Stimulated activated CD4-positive, alpha-beta T cell treated with anti-CD3 and anti-CD28 coated beads, TNF-alpha, amount 100 ng/mL, for 48 hours (primary cell): ENCODE results near the gene KLHL33.
"Not testable (repeated sequence)": the region's sequence is repeated elsewhere in the genome, so short reads cannot be mapped to it uniquely, and the experiment has no call there.

Experiments used
- DNase-seq, 3 donors: peaks; one replicate each; pipeline ENCODE4 v3.0.0-alpha.2; 2020; ENCODE audit warnings: low read depth in 3 of 3

Gene KLHL33

DNA sequence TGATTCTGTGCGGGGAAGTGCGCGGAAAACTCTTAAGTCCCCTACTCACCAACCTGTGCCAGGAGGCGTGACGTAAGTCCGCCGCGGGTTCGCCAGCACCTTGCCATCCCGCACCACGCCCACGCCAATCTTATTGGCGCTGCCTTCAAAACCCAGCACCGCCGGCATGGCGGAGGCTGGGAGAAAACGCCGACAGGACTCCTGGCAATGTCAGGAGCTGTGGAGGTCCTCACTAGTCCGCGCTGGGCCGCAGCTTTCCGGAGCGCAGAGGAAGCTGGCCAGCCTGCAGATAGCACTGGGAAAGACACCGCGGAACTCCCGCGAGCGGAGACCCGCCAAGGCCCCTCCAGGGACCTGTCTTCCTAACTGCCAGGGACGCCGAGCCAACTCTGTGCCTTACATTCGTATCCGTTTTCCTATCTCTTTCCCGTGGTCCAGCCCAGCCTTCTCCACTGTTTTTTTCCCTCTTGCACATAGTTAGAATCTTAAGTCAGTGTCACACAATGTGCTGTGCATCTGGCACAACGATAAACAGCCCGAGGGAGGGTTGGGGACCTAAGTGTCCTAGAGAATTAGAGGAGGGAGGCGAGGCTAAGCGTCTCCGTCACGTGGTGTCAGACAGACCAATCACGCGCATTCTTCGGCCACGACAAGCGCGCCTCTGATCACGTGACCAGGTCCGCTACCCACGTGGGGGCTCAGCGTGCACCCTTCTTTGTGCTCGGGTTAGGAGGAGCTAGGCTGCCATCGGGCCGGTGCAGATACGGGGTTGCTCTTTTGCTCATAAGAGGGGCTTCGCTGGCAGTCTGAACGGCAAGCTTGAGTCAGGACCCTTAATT lies 18.8 kb upstream of the KLHL33 start, which contains the start of the genes APEX1 and OSGEP:
TSS of gene APEX1 (plus strand) at position 711 of the 839 bp plus-strand sequence. CDS start 420 bp downstream, outside the sequence.
TSS of gene OSGEP (minus strand) at position 297 of the 839 bp plus-strand sequence. CDS start at position 168, 129 bp downstream.
- peak; percentile 95 to 98 (median 96) for DNase-seq

DNA sequence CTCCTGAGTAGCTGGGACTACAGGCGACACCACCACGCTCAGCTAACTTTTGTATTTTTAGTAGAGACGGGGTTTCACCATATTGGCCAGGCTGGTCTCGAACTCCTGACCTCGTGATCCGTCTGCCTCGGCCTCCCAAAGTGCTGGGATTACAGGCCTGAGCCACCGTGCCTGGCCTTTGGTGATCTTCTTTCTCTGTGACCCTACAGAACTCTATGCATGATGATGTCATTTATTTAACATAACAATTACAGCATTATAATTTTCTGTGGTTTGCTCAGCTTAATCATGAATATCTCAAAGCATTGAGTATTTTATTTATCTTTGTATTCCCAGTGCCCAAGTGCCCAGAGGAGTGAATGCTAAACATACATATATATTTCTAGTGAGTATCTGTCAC lies 16.9 kb upstream of the KLHL33 start:
- DNase-seq = not testable (repeated sequence)

GRCh38 chr14:20446889-20447288 lies 10.9 kb upstream of the KLHL33 start:
- DNase-seq = no peak

DNA sequence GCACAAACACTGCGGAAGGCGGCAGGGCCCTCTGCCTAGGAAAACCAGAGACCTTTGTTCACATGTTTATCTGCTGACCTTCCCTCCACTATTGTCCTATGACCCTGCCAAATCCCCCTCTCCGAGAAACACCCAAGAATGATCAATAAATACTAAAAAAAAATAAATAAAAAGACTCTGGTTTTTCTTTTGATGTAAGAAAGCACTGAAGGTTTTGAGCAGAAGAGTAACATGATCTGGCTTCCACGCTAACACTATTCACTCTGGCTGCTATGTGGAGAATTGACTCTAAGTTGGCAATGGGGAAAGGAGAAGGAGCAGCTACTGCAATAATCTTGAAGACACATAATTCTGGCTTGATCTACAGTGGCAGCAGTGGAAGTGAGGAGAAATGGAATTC lies 7.7 kb upstream of the KLHL33 start:
- not testable (repeated sequence) for DNase-seq

- no peak for DNase-seq
Observed at GRCh38 chr14:20441461-20441860, 5.5 kb upstream of the KLHL33 start.

DNA sequence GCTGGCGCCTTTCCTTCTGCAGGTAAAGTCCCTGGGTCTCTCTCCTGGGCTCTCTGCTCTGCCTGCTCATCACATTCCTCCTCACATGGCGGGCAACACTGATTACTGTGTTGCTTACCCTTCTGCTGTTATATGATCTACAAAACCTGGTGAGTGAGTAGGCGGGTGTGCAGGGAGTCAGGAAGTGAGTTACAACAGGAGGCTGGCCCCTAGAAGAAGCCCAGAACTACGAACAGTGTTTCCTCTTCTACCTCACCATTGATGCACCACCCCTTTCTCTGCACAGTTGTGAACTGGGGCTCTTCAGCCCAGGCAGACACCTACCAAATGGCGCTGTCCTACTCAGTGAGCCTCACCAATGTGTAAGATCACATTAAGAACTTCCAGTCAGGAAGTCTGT lies 4.9 kb upstream of the KLHL33 start:
- peak in 1 of 3 donors; percentile 12 for DNase-seq

- DNase-seq = no peak
Observed at GRCh38 chr14:20440465-20440864, 4.5 kb upstream of the KLHL33 start.

- DNase-seq = no peak
Observed at GRCh38 chr14:20438664-20439063, 2.7 kb upstream of the KLHL33 start.

GRCh38 chr14:20436363-20436755 lies 393 bp upstream of the KLHL33 start:
- DNase-seq = no peak

GRCh38 chr14:20434701-20435581 lies 1.0 kb downstream of the KLHL33 start:
- no peak for DNase-seq

GRCh38 chr14:20429801-20430669 lies 5.9 kb downstream of the KLHL33 start:
- DNase-seq = no peak

- no peak for DNase-seq
Observed at GRCh38 chr14:20428802-20429201, 7.2 kb downstream of the KLHL33 start.

GRCh38 chr14:20428010-20428365 lies 8.0 kb downstream of the KLHL33 start:
- DNase-seq = no peak

- no peak for DNase-seq
Observed at GRCh38 chr14:20427231-20428009, 8.5 kb downstream of the KLHL33 start.

DNA sequence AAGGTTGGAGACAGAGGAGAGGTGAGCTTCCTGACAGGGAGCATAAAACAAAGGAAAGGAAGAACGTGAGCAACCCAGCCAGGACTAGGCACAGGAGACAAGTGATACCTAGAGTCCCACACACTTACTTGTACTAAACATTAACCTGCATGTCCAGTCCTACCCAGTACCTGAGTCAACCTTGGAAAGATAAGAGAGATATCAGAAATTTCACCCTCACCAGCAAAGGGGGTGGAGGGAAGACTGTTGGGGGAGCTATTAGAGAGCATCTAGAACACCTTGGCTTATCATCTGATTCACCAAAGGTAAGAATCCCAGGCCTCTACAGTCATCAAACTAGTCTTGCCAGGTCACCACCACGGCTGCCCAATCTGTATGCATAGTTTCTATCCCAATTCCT lies 11.1 kb downstream of the KLHL33 start:
- no peak for DNase-seq

GRCh38 chr14:20422886-20423285 lies 13.1 kb downstream of the KLHL33 start:
- DNase-seq = no peak

DNA sequence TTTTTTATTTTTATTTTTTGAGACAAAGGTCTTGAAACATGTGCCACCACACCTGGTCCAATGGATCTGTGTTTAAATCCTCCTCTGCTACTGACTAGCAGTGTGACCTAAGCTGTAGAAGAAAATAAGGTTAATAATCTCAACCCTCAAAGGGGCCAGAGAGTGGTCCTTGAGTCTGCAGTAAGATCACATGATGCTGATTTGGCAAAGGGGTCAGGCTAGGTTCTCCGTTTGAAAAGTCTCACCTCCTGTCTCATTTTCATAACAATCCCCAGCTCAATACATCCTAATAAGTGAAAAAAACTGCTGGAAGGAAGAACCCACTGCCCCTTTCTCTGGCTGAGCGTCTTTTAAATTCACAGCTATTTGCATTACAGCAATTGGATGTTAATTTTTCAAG lies 14.7 kb downstream of the KLHL33 start:
- DNase-seq = no peak

DNA sequence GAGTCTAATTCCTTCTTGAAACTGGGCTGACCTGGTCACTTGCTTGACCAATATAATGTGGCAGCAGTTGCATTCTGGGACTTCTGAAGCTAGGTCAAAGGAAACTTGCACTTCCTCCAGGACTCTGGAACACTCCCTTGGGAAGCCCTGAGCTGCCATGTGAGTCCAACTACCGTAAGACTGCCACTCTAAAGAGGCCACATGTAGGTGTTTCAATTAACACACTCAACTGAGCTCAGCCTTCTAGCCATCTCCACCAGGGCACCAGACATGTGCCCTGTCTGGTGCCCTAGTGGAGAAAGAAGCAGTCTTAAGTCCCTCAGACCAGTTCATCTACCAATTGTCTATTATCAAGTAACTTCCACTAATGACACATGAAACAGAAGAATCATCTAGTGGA lies 16.5 kb downstream of the KLHL33 start:
- DNase-seq = no peak

- no peak for DNase-seq
Observed at GRCh38 chr14:20418501-20418909, 17.5 kb downstream of the KLHL33 start.

DNA sequence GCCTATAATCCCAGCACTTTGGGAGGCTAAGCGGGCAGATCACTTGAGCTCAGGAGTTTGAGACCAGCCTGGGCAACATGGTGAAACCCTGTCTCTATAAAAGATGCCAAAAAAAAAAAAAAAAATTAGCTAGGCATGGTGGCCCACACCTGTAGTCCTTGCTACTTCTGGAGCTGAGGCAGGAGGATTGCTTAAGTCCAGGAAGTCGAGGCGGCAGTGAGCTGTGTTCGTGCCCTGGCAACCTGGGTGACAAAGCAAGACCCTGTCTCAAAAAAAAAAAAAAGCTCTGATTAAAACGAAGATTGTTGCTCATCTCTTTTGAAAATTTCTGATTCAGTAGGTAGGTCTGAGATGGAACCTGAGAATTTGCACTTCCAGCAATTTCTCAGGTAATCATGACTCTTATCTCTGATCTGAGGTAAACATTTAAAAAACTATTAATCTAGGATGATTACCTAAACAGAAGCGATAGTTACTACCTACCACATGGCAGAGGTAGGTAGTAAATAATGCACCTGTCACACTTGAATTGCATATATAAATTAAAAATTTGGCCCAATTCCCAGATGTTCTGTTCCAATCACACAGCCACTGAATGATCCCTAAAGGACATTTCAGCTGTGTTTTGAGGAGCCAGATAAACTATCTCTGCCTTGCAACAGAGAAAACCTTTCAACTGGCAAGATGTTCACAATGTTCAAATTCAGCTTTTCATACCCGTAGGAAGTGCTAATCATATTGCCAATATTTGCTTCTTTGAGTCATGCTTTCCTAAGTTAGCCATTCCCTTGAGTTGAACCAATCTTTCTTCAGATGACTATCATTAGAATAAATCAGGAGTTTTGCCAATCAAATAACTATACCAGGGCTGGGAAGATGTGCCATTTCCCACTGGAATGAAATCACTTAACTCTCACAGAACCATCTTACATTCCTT lies 18.4 kb downstream of the KLHL33 start:
- DNase-seq = no peak
